Lung (tissue), 12 donors: ENCODE results near the gene SPIRE1. TPM values are rescaled to one million over a fixed set of nuclear protein-coding genes. Genes with fewer than 3 reads are reported as not detected.

Experiments used
- ATAC-seq: fragments of 200-7000 bp; cut with Tn5 transposase; one replicate; pipeline ENCODE4 v1.9.1; 2020; ENCODE audit warnings: moderate number of reproducible peaks; ENCODE audit not compliant: insufficient read depth, low FRiP score
- DNase-seq, 3 donors: peaks; one replicate each; pipeline ENCODE4 v3.0.0-alpha.2; 2013 to 2017
- H3K27ac ChIP-seq, 2 donors: one replicate each; pipeline ENCODE4 v1.5.1; 2013; ENCODE audit warnings: mild to moderate bottlenecking in 2 of 2, moderate library complexity in 2 of 2, control low read depth in 1 of 2, inconsistent platforms in 1 of 2, low read depth in 1 of 2, low read length in 1 of 2
- H3K27me3 ChIP-seq, 3 donors: one replicate each; pipeline ENCODE4 v1.5.1; 2013; ENCODE audit warnings: low read length in 2 of 3; ENCODE audit not compliant: control insufficient read depth in 3 of 3, insufficient read depth in 3 of 3
- H3K36me3 ChIP-seq, 4 donors: one replicate each; pipeline ENCODE4 v1.5.1; 2013; ENCODE audit warnings: low read length in 4 of 4, mild to moderate bottlenecking in 1 of 4, moderate library complexity in 1 of 4; ENCODE audit not compliant: control insufficient read depth in 4 of 4, insufficient read depth in 4 of 4
- H3K4me1 ChIP-seq, 5 donors: one replicate each; pipeline ENCODE4 v1.5.1; 2013; ENCODE audit warnings: low read length in 5 of 5, mild to moderate bottlenecking in 2 of 5, moderate library complexity in 1 of 5; ENCODE audit not compliant: control insufficient read depth in 5 of 5, insufficient read depth in 5 of 5
- H3K4me3 ChIP-seq: one replicate; pipeline ENCODE4 v1.5.1; 2013; ENCODE audit warnings: mild to moderate bottlenecking, control low read depth, moderate library complexity
- H3K9ac ChIP-seq, 2 donors: one replicate each; pipeline ENCODE4 v1.5.1; 2013; ENCODE audit warnings: low read length in 2 of 2, control low read depth in 1 of 2; ENCODE audit not compliant: insufficient read depth in 1 of 2
- H3K9me3 ChIP-seq, 4 donors: one replicate each; pipeline ENCODE4 v1.5.1; 2013; ENCODE audit warnings: low read length in 3 of 4, mild to moderate bottlenecking in 1 of 4, moderate library complexity in 1 of 4; ENCODE audit not compliant: control insufficient read depth in 4 of 4, insufficient read depth in 3 of 4
- CTCF ChIP-seq: IDR thresholded peaks from 2 replicates; pipeline ENCODE4 v1.5.1; 2012; ENCODE audit warnings: mild to moderate bottlenecking; ENCODE audit errors: control extremely low read depth, extremely low read depth
- WGBS, 2 donors: extraction: QIAGEN DNeasy Blood & Tissue Kit; methylation state at CpG; one replicate each; pipeline ENCODE4 v1.1.7; 2013; 5-methylcytosine and 5-hydroxymethylcytosine counted together
- polyA plus RNA-seq, 2 donors: library from polyadenylated mRNA; stranded (reverse); fragments of 200-250 nt; gene quantifications; one replicate each; pipeline ENCODE4 v1.2.1, GENCODE V29; 2013
- total RNA-seq, 2 donors: library from RNA; depleted of rRNA in 1 of 2; stranded (reverse); fragments of >200 nt in 1 of 2; gene quantifications; one replicate each; pipeline ENCODE4 v1.2.1, GENCODE V29; 2014 to 2021
- donor health status: control.
- donor health status: control.
- donor health status: Bipolar disorder and iron deficiency.
- donor health status: healthy.
- donor health status: DM: yes; HTN: yes; CAD: no.

Gene SPIRE1
- total and polyA plus RNA-seq, 4 donors = 8.7 to 34.0 (median 14.8) TPM

GRCh38 chr18:12408247-12408869 lies 249.5 kb downstream of the SPIRE1 start:
- WGBS, 2 donors = 4 to 9% methylated on average over 31 to 32 of the region's 32 CpGs
- TF ChIP-seq CTCF = no peak
- peaks cover 0 to 2% (median 0%) of the 10 kb centered on the region in 4 donors for H3K9me3 ChIP-seq
- H3K9ac ChIP-seq = peak overlapping the region; percentile 46 to 68
- H3K27me3 ChIP-seq = peaks cover 0 to 5% (median 3%) of the 10 kb centered on the region in 3 donors
- H3K27ac ChIP-seq = peak overlapping the region; percentile 80 to 88
- ATAC-seq (no peak), DNase-seq (peak in 2 of 3 donors; percentile 58 to 61)
- H3K36me3 ChIP-seq = no peaks in the 10 kb centered on the region
- H3K4me1 ChIP-seq = peaks cover 0 to 10% (median 6%) of the 10 kb centered on the region in 5 donors
- peak overlapping the region; percentile 69 for H3K4me3 ChIP-seq

- Histone ChIP-seq H3K27ac (no peak overlapping the region), H3K36me3 (no peaks in the 10 kb centered on the region), H3K9ac (no peak overlapping the region), H3K9me3 (peaks cover 0 to 2% (median 0%) of the 10 kb centered on the region in 4 donors), H3K27me3 (peaks cover 0 to 5% (median 3%) of the 10 kb centered on the region in 3 donors), H3K4me3 (no peak overlapping the region), H3K4me1 (peaks cover 0 to 10% (median 6%) of the 10 kb centered on the region in 5 donors)
- 69 to 82% methylated on average over 19 of the region's 19 CpGs for WGBS, 2 donors
- TF ChIP-seq CTCF = no peak
- no peak for ATAC-seq
- no peak for DNase-seq
Measured at GRCh38 chr18:12406371-12407111, 251.4 kb downstream of the SPIRE1 start.

- DNase-seq = no peak
- peaks cover 0 to 5% (median 3%) of the 10 kb centered on the region in 3 donors for H3K27me3 ChIP-seq
- no peak overlapping the region for H3K9ac ChIP-seq
- no peak overlapping the region for H3K27ac ChIP-seq
- TF ChIP-seq CTCF = no peak
- no peak for ATAC-seq
- H3K36me3 ChIP-seq = no peaks in the 10 kb centered on the region
- WGBS, 2 donors = 84 to 93% methylated on average over 3 of the region's 3 CpGs
- H3K4me1 ChIP-seq = peaks cover 0 to 10% (median 3%) of the 10 kb centered on the region in 5 donors
- H3K4me3 ChIP-seq = no peak overlapping the region
- peaks cover 0 to 2% (median 0%) of the 10 kb centered on the region in 4 donors for H3K9me3 ChIP-seq
Measured at GRCh38 chr18:12405066-12405465, 252.8 kb downstream of the SPIRE1 start.
